GM12891 (cell line): ENCODE measurements around the gene DPH6.

Experiments
- POLR2A ChIP-seq: IDR thresholded peaks from 2 replicates; pipeline ENCODE4 v1.6.1; 2011; ENCODE audit warnings: low read depth, low read length, control low read depth
- POLR2AphosphoS5 ChIP-seq: IDR thresholded peaks from 2 replicates; pipeline ENCODE4 v1.6.1; 2011; ENCODE audit warnings: low read depth, low read length, control low read depth
- POU2F2 ChIP-seq: IDR thresholded peaks from 2 replicates; pipeline ENCODE4 v1.6.1; 2011; ENCODE audit warnings: low read depth, mild to moderate bottlenecking, control low read depth, low read length, moderate library complexity
- TAF1 ChIP-seq: IDR thresholded peaks from 2 replicates; pipeline ENCODE4 v1.6.1; 2011; ENCODE audit warnings: low read depth, low read length, control low read depth

DNA sequence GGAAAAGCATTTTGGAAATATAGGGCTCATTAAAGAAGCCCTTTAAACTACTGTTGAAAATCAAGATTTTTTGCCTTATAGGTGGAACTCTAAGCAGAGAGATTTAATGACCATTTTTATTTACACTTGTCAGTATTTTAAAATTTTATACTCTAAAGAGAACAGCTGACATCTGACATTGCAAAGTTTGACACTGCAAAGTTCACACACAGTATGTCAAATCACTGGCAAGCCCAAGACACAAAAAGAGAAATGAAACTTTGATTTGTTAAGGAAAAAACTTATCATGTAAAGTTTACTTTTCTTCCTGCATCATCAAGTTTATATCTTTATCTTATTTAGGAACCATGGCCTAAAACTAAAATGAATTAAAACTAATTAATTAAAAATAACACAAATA lies 40.2 kb downstream of the DPH6 start:
- TF ChIP-seq POLR2A (no peak), POLR2AphosphoS5 (no peak), POU2F2 (no peak), TAF1 (no peak)
